Measurements from ENCODE around the gene KCNIP3.
"Not testable (repeated sequence)": the region's sequence is repeated elsewhere in the genome, so short reads cannot be mapped to it uniquely, and the experiment has no call there.

The KCNIP3 gene

DNA sequence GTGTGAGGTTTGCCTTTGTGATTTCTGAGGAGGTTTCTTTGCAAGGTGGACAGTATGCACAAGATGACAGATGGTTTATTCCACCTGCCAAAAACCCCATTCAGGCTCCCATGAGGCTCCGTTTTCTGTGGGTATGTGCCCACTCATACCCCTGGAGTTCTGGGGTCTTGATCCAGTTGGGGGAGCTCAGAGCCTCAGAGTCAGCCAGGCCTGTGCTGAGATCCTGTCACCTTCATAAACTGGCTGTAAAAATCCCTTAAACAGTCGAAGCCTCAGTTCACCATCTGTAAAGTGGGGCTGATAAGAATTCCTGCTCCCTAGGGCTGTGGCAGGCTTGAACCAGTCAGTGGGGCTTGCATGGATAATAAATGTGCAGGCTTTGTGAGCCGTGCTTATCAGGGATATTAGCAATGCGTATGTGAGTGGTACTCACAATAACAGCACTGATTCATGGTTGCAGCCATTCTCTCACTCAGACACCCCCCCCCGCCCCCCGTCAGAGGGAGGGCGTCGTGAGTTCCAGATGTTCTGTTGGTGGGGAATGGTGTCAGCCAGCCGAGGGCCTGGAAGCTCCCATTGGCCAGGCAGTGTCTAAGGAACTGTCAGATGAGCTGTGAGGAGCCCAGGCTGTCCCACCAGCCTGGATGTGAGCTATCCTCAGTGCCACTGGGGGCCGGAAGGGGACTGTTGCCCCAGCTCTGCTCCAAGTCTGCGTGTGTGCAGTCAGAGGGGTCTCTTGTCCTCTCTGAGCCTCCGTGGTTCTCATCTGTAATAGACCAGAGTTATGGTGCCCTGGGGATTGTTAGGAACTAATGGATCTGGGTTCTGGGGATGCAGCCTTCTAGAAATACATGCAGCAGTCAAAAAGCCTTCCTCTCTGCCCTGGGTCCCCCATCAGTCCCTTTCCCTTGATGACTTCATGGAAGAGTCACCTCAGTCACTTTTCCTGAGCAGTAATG is 51.7 kb downstream of the KCNIP3 start:
- no peak overlapping the region for H3K4me3 Mint-ChIP-seq
- no peak overlapping the region for H3K27ac Mint-ChIP-seq
- no peak for ATAC-seq
- H3K36me3 Mint-ChIP-seq, result no peaks in the 10 kb centered on the region
- H3K27me3 Mint-ChIP-seq, result peaks cover 26% of the 10 kb centered on the region
- H3K9me3 Mint-ChIP-seq, result no peaks in the 10 kb centered on the region
- H3K4me1 Mint-ChIP-seq, result peaks cover 4% of the 10 kb centered on the region

DNA sequence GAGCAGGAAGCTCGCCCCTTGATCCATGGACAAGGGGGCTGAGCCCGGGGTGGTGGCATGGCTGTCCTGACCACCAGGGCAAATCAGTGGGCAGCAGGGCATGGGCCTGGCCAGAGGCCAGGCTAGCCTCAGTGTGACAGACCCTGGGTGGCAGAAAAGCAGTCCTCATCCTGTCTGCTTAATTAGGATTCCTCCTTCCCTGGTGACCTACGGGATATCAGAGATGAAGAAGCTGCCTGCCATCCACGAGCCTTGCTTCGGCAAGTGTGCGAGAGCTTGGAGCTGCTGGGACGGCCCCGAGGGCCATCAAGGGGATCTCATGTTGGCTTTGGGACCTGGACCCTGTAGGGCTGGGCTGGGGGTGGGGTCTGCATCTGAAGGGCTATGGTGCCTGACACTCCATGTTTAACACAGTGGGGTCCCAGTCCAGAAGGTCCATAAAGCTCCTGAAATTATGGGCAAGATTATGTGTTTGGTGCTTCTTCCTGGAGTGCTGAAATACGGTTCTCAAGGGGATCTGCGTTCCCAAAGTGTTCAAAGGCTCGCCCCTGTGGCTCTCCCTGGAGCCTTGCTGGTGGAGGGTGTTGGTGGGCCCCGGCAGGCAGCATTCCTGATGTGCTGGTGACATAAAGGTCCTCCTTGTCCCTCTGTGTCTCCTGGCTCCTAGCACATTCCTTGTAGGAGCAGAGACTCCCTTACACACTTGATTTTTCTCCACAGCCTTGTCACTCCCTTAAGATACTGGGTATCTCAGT is 52.6 kb downstream of the KCNIP3 start:
- H3K27ac Mint-ChIP-seq, result no peak overlapping the region
- H3K27me3 Mint-ChIP-seq, result peaks cover 25% of the 10 kb centered on the region
- H3K36me3 Mint-ChIP-seq, result no peaks in the 10 kb centered on the region
- H3K4me1 Mint-ChIP-seq, result peaks cover 4% of the 10 kb centered on the region
- no peak for ATAC-seq
- no peak overlapping the region for H3K4me3 Mint-ChIP-seq
- no peaks in the 10 kb centered on the region for H3K9me3 Mint-ChIP-seq

DNA sequence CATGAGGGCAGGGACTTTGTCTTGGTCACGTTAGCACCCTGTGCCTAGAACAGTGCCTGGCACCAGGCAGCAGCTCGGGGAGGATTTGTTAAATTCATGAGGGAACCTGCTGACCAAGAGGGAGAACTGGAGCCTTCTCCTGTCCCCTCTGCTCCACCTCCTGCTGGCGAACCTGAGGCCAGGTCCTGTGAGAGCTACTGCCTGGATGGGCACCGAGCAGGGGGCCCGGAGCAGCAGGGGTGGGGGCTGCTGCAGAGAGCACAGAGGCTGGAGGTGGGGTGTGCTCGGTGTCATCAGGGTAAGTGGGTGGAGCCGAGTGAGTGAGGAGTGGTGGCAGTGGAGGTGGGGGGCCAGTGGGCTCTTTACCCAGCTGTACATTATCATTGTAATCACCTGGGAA is 53.2 kb downstream of the KCNIP3 start:
- H3K4me1 Mint-ChIP-seq, result peaks cover 4% of the 10 kb centered on the region
- no peaks in the 10 kb centered on the region for H3K36me3 Mint-ChIP-seq
- no peaks in the 10 kb centered on the region for H3K9me3 Mint-ChIP-seq
- no peak for ATAC-seq
- no peak overlapping the region for H3K4me3 Mint-ChIP-seq
- H3K27me3 Mint-ChIP-seq, result peaks cover 25% of the 10 kb centered on the region
- H3K27ac Mint-ChIP-seq, result no peak overlapping the region

DNA sequence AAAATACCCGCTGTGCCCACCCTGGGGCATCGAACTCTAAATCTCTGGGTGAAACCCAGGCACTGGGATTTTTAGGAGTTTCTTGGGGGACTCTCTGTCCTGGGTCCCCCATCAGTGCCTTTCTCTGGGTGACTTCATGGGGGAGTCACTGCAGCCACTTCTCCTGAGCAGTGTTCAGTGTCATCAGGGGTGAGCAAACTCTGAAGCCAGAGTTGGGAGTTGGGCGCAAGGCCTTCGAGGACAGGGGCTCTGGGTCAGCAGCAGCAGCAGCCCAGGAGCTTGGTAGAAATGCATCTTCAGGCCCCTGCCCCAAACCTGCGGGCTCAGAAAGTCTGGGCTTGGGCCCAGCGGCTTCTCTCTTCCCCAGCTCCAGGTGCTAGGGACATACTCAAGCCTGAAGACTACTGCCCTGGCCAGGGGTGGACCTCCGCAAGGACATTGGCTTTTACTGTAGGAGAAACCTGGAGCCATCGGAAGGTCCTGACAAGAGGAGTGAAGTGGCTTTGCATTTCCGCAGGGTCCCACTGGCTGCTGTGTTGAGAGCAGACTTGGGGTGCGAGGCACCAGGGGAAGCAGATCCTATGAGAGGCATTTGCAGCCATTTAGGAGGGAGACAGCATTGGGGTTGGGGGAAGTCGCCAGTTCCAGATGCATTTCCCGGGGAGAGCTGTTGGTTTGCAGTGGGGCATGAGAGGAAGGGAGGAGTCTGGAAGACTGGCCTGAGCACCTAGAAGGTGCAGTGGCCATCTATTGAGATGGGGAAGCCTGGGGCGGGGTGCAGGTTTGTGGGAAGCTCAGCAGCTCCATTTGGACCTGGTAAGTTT is 53.8 kb downstream of the KCNIP3 start:
- Mint-ChIP-seq H3K27ac (no peak overlapping the region), H3K36me3 (no peaks in the 10 kb centered on the region), H3K4me3 (no peak overlapping the region), H3K27me3 (peaks cover 25% of the 10 kb centered on the region), H3K4me1 (no peaks in the 10 kb centered on the region), H3K9me3 (no peaks in the 10 kb centered on the region)
- ATAC-seq, result no peak

DNA sequence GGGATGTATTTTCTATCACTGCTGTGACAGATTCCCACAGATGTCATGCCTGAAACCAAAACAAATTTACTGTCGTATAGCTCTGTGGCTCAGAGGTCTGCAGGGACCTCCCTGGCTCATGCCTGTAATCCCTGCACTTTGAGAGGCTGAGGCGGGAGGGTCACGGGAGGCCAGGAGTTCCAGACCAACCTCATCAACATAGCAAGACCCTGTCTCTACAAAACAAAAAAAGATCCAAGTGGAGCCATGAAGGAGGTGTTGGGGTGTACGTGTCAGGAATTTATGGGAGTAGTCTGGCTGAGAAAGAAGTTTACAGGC is 54.4 kb downstream of the KCNIP3 start:
- H3K9me3 Mint-ChIP-seq, result no peaks in the 10 kb centered on the region
- ATAC-seq, result no peak

DNA sequence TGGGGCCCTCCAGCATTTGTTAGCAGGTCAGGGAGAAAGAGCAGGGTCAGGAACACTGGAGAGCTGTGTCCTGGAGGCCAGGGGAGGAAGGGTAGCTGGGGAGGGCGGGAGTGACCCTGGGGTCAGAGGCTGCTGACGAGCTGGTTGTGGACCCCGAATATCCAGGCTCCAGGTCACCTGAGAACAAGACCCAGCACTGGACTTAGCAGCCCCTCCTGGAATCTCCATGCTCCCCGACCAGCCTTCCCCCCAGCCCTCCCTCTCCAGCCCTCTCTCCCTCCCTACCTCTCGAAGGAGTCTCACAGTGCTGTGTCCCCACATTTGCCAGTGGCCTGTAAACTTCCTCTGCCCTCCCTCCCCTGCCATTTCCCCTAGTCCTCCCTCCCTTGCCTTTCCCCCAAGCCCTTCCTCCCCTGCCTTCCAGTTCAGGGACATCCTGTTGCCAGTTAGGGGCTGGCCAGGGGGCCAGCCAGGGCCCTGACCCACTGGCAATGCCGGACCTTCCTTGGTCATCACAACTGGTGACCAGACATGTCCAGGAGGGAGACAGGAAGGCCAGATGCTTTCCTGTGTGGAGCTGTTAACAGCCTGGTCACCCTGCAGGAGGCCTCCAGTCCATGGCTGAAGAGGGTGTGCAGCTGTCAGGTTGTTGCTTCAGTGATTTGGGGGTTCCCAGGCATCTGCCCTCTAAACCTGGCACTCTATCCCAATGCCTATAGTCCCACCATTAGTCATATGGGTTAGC is 55.3 kb downstream of the KCNIP3 start:
- Mint-ChIP-seq H3K9me3 (no peaks in the 10 kb centered on the region), H3K4me3 (no peak overlapping the region), H3K27ac (no peak overlapping the region), H3K36me3 (no peaks in the 10 kb centered on the region), H3K27me3 (peaks cover 22% of the 10 kb centered on the region), H3K4me1 (no peaks in the 10 kb centered on the region)
- ATAC-seq, result no peak

More for the DNA sequence above, 54.4 kb downstream of the KCNIP3 start:
- Mint-ChIP-seq H3K4me1 (no peaks in the 10 kb centered on the region), H3K4me3 (no peak overlapping the region), H3K27me3 (peaks cover 25% of the 10 kb centered on the region), H3K36me3 (no peaks in the 10 kb centered on the region), H3K27ac (no peak overlapping the region)

DNA sequence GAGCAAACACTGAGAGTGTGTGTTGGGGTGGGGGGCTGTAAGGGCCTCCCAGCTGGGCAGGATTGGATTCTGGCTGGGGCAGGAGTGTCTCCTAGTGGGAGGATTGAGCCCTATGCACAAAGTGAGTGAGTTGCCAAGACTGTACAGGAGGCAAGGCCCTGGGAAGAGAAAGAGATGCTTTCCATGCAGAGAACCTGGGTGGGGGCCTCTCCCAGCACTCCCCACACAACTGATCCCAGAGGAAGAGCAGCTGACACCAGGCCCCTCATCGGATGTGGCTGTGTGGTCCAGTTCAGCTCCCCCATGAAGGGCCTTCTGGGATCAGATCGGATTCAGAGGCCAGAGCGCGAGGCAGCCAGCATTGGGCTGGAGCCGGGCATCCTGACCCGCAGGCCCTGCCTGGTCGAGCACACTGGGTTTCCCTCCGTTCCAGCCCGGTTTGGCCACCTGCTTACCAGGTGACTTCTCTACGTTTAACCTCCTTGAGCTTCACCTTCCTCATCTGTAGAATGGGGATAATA is 56.0 kb downstream of the KCNIP3 start:
- Mint-ChIP-seq H3K4me1 (no peaks in the 10 kb centered on the region), H3K36me3 (no peaks in the 10 kb centered on the region), H3K9me3 (no peaks in the 10 kb centered on the region), H3K27ac (no peak overlapping the region), H3K27me3 (peaks cover 22% of the 10 kb centered on the region), H3K4me3 (no peak overlapping the region)
- no peak for ATAC-seq

DNA sequence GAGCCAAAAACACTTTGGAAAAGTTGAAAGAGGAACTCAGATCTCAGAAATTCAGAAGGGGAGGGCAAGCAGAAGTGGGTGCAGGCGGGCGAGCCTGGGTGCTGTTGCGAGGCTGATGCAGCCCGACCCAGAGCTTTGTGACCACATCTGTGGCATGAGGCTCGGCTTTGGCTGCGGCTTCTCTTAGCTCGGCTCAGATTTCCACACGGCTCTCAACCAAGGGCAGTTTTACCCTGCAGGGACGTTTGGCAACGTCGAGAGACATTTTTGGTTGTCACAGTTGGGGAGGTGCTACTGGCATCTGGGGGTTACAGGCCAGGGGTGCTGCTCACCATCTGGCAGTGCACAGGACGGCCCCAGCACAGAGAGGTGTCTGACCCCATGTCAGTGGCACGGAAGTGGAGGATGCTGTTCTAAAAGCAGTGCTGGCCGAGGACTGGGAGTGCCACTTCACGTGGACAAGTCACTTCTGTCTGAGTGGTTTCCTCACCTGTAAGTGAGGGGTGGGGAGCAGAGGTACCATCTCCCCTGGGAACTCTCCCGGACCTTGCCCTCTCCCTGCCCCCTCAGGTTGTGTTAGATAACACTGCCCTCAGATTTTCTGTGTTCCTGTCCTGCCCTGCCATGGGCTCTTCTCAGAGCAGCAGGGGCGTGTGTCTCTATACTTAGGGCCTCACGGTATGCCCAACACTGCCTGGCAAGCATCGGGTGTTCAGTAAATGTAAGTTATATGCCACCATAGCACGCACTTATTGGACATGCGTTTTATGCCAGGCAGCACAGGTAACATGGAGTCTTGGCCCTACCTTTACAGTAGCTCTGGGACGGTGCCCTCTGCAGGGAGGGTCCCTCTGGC is 56.7 kb downstream of the KCNIP3 start:
- ATAC-seq, result no peak
- no peak overlapping the region for H3K4me3 Mint-ChIP-seq
- H3K36me3 Mint-ChIP-seq, result no peaks in the 10 kb centered on the region
- no peak overlapping the region for H3K27ac Mint-ChIP-seq
- no peaks in the 10 kb centered on the region for H3K4me1 Mint-ChIP-seq
- no peaks in the 10 kb centered on the region for H3K9me3 Mint-ChIP-seq
- H3K27me3 Mint-ChIP-seq, result peaks cover 19% of the 10 kb centered on the region

DNA sequence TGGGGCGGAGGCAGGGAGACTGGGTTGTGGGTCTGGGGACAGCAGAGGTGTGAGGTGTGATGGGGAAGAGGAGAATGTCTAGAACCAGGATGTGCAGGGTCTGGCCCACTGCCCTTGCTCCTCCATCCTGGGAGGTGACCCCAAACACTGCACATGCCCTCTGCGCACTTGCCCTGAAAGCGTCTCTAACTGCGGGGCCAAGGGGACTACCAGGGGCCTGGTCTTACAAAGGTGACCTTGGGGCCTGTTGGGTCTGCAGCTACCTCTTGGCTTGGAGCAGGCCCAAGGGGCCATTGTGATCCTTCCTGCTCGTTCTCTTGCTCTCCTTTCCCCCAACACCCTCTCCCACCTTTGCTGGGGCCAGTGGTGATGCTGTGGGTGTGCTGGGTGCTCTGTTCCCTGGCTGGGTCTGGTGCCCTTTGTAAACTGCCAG is 57.3 kb downstream of the KCNIP3 start:
- ATAC-seq, result no peak
- peaks cover 19% of the 10 kb centered on the region for H3K27me3 Mint-ChIP-seq
- H3K27ac Mint-ChIP-seq, result no peak overlapping the region
- H3K4me3 Mint-ChIP-seq, result no peak overlapping the region
- no peaks in the 10 kb centered on the region for H3K4me1 Mint-ChIP-seq
- no peaks in the 10 kb centered on the region for H3K9me3 Mint-ChIP-seq
- no peaks in the 10 kb centered on the region for H3K36me3 Mint-ChIP-seq

DNA sequence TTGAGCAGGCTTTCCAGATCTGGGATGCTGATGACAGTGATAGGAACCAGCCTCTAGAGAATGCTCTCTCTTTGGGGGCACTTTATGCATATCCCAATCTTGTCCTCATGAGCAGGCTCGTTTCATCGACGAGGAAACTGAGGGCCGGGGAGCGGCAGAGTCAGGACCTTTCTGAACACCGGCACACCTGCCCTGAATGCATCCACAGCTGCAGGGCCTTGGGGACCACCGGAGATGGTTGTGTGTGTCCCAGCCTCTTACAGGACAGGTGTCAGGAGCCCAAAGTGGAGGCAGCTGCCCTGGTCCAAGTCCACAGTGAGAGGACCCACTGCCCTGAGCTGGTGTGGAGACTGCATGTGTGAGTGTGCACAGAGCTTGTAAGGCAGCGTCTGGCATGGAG is 57.8 kb downstream of the KCNIP3 start:
- H3K4me3 Mint-ChIP-seq, result no peak overlapping the region
- no peaks in the 10 kb centered on the region for H3K9me3 Mint-ChIP-seq
- no peaks in the 10 kb centered on the region for H3K4me1 Mint-ChIP-seq
- H3K36me3 Mint-ChIP-seq, result no peaks in the 10 kb centered on the region
- H3K27ac Mint-ChIP-seq, result no peak overlapping the region
- peaks cover 19% of the 10 kb centered on the region for H3K27me3 Mint-ChIP-seq
- ATAC-seq, result no peak

DNA sequence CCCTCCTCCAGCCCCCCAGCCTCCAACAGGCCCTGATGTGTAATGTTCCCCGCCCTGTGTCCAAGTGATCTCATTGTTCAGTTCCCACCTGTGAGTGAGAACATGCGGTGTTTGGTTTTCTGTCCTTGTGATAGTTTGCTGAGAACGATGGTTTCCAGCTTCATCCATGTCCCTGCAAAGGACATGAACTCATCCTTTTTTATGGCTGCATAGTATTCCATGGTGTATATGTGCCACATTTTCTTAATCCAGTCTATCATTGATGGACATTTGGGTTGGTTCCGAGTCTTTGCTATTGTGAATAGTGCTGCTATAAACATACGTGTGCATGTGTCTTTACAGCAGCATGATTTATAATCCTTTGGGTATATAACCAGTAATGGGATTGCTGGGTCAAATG is 58.3 kb downstream of the KCNIP3 start:
- H3K27ac Mint-ChIP-seq, H3K4me3 Mint-ChIP-seq: not testable (repeated sequence)
- H3K27me3 Mint-ChIP-seq, result peaks cover 19% of the 10 kb centered on the region

DNA sequence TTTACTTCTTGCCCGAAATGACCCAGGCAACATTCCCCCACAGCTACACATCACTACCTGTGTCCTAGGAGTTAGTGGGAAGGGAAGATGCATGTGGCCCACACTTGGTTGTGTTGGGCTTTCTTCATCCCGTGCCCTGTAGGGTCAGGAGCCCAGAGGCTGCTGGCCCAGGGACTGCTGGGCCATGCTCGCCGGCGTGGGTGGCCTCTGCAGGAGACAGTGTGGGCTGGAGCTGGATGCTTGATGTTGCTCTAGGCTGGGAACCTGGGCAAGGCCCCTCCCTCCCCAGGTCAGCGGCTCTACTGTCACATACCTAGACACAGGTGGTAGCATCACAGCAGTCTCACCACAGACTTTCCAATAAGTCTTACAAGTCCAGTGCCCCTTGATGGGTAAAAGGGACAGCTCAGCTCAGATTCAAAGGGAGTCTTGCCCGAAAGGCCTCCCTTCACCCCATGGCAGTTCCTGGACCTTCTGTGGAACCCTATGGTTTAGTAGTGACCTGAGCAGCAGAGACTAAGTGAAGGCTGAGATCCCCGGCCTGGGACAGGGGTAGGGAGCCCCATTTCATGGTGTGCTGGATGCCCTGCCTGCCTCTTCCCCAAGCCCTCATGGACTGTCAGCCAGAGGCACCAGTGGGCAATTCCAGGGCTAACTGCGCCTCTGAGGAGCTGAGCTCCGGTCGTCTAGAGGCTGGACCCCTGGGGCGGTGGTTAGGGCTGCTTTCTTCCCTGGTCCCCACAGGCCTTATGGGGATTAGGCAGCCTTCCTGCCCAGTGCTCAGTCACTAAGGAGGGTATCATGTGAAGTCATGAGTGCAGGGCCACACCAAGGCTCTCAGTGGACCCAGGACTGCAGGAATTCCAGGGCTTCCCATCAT is 59.9 kb downstream of the KCNIP3 start:
- no peak for ATAC-seq
- Mint-ChIP-seq H3K4me3 (no peak overlapping the region), H3K36me3 (no peaks in the 10 kb centered on the region), H3K9me3 (no peaks in the 10 kb centered on the region), H3K4me1 (no peaks in the 10 kb centered on the region), H3K27me3 (peaks cover 9% of the 10 kb centered on the region), H3K27ac (no peak overlapping the region)

More for the DNA sequence above, 58.3 kb downstream of the KCNIP3 start:
- H3K36me3 Mint-ChIP-seq, H3K4me1 Mint-ChIP-seq, ATAC-seq, H3K9me3 Mint-ChIP-seq: not testable (repeated sequence)

DNA sequence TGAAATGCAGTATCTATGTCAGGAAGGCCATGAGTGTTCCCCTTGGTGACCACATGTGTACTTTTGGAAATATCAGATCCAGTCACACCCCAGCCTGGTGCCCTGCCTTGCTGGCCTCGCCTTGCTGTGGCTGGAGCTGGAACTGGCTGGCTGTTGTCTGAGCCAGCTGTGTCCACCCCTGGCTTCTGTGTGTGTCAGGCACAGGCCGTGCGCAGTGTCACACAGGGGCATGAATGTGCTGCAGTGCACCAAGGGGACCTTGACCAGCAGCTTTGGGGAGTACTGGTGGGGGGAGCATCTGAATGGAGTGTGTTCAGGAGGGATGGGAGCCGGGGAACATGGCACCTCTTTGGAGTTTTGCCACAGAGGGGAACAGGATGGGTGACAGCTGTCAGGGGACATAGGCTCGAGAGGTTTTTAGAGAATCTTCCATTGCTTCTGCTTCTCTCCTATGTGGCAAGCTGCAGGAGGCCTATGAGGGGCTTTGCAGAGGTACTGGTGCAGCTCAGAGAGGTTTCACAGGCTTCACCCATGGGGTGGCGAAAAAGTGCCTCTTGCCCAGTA is 60.7 kb downstream of the KCNIP3 start:
- Mint-ChIP-seq H3K4me3 (no peak overlapping the region), H3K27ac (no peak overlapping the region), H3K9me3 (no peaks in the 10 kb centered on the region), H3K36me3 (no peaks in the 10 kb centered on the region), H3K27me3 (peaks cover 9% of the 10 kb centered on the region), H3K4me1 (no peaks in the 10 kb centered on the region)
- no peak for ATAC-seq
